Esophagus squamous epithelium (tissue), 4 donors: ENCODE measurements around the gene PLA2G12B.

Source experiments
- CTCF ChIP-seq, 6 experiments: fragments of 450-650 bp in 4 of 6; fragments of 200-600 bp in 2 of 6; sonication (generic) in 2 of 6; IDR thresholded peaks; one replicate each; pipeline ENCODE4 v1.5.1; 2016 to 2019; ENCODE audit warnings: antibody characterized with exemption in 6 of 6, mild to moderate bottlenecking in 4 of 6, moderate library complexity in 4 of 6
- POLR2A ChIP-seq, 4 donors: fragments of 450-650 bp; IDR thresholded peaks; one replicate each; pipeline ENCODE4 v1.6.1; 2017; ENCODE audit warnings: antibody characterized with exemption in 4 of 4, mild to moderate bottlenecking in 4 of 4, moderate library complexity in 3 of 4

GRCh38 chr10:72889391-72889831, 65.2 kb downstream of the PLA2G12B start:
- TF ChIP-seq CTCF (IDR thresholded peaks at IDR 0.05) (no peak), POLR2A (IDR thresholded peaks at IDR 0.05) (no peak)
